Tibial artery (tissue), 4 donors: ENCODE data around the gene LILRB2.

Experiments used
- DNase-seq, 2 donors: peaks; one replicate each; pipeline ENCODE4 v3.0.0-alpha.2; 2019
- H3K27ac ChIP-seq, 2 donors: fragments of 200-600 bp; sonication (generic) in 1 of 2; 1 replicate in 1 of 2; 2 replicates in 1 of 2; pipeline ENCODE4 v1.5.1; 2018 to 2019; ENCODE audit warnings: mild to moderate bottlenecking in 1 of 2
- H3K27me3 ChIP-seq, 2 donors: fragments of 200-600 bp; sonication (generic) in 1 of 2; one replicate each; pipeline versions ENCODE4 v1.5.1 to v1.6.0; 2016 to 2019
- H3K36me3 ChIP-seq, 3 donors: fragments of 200-600 bp; sonication (generic) in 2 of 3; one replicate each; pipeline ENCODE4 v1.5.1; 2016 to 2019; ENCODE audit warnings: mild to moderate bottlenecking in 2 of 3
- H3K4me1 ChIP-seq, 4 donors: fragments of 200-600 bp; sonication (generic) in 2 of 4; 1 replicate in 3 of 4; 2 replicates in 1 of 4; pipeline ENCODE4 v1.5.1; 2016 to 2019
- H3K4me3 ChIP-seq, 2 donors: fragments of 200-600 bp; sonication (generic) in 1 of 2; 1 replicate in 1 of 2; 2 replicates in 1 of 2; pipeline ENCODE4 v1.5.1; 2018 to 2019; ENCODE audit warnings: mild to moderate bottlenecking in 2 of 2
- H3K9me3 ChIP-seq, 3 donors: fragments of 200-600 bp; sonication (generic) in 1 of 3; one replicate each; pipeline ENCODE4 v1.5.1; 2016 to 2019
- CTCF ChIP-seq, 2 experiments: fragments of 200-600 bp in 1 of 2; fragments of 450-650 bp in 1 of 2; IDR thresholded peaks; one replicate each; pipeline ENCODE4 v1.5.1; 2017 to 2019; ENCODE audit warnings: antibody characterized with exemption in 2 of 2, mild to moderate bottlenecking in 1 of 2, moderate library complexity in 1 of 2
- intact Hi-C: fragments of 100-400 bp; cut with DNase I; formaldehyde crosslinking; loops from one replicate; pipeline ENCODE4 v1.15.0; 2023; ENCODE audit warnings: low total_unique reads

LILRB2 gene

GRCh38 chr19:54319892-54320670 is 39.2 kb upstream of the LILRB2 start:
- H3K36me3 ChIP-seq, result no peaks in the 10 kb centered on the region
- no peaks in the 10 kb centered on the region for H3K9me3 ChIP-seq
- no peak overlapping the region for H3K4me3 ChIP-seq
- no peaks in the 10 kb centered on the region for H3K4me1 ChIP-seq
- peaks cover 0 to 14% of the 10 kb centered on the region in 2 donors for H3K27me3 ChIP-seq
- DNase-seq, result peak in 1 of 2 donors; percentile 32
- intact Hi-C loops, result no loop called here
- no peak for TF ChIP-seq CTCF (IDR thresholded peaks at IDR 0.05)
- H3K27ac ChIP-seq, result no peak overlapping the region

GRCh38 chr19:54319049-54319448 is 38.1 kb upstream of the LILRB2 start:
- Histone ChIP-seq H3K36me3 (no peaks in the 10 kb centered on the region), H3K9me3 (no peaks in the 10 kb centered on the region), H3K27ac (no peak overlapping the region), H3K4me3 (no peak overlapping the region), H3K4me1 (no peaks in the 10 kb centered on the region), H3K27me3 (peaks cover 0 to 14% of the 10 kb centered on the region in 2 donors)
- DNase-seq, result peak in 1 of 2 donors; percentile 35
- intact Hi-C loops, result no loop called here
- no peak for TF ChIP-seq CTCF (IDR thresholded peaks at IDR 0.05)

GRCh38 chr19:54317965-54318240 is 37.0 kb upstream of the LILRB2 start:
- DNase-seq, result peak in 1 of 2 donors; percentile 57
- peaks cover 0 to 19% of the 10 kb centered on the region in 2 donors for H3K27me3 ChIP-seq
- H3K27ac ChIP-seq, result no peak overlapping the region
- no peaks in the 10 kb centered on the region for H3K4me1 ChIP-seq
- no peaks in the 10 kb centered on the region for H3K36me3 ChIP-seq
- no peak for TF ChIP-seq CTCF (IDR thresholded peaks at IDR 0.05)
- intact Hi-C loops, result no loop called here
- no peak overlapping the region for H3K4me3 ChIP-seq
- no peaks in the 10 kb centered on the region for H3K9me3 ChIP-seq

- H3K4me1 ChIP-seq, result no peaks in the 10 kb centered on the region
- peaks cover 0 to 21% of the 10 kb centered on the region in 2 donors for H3K27me3 ChIP-seq
- H3K36me3 ChIP-seq, result no peaks in the 10 kb centered on the region
- intact Hi-C loops, result no loop called here
- no peak for TF ChIP-seq CTCF (IDR thresholded peaks at IDR 0.05)
- H3K9me3 ChIP-seq, result no peaks in the 10 kb centered on the region
- peak in 1 of 2 donors; percentile 42 for DNase-seq
- H3K4me3 ChIP-seq, result no peak overlapping the region
- H3K27ac ChIP-seq, result no peak overlapping the region
Measured at GRCh38 chr19:54317108-54317964, 36.4 kb upstream of the LILRB2 start.

GRCh38 chr19:54316746-54317107 is 35.8 kb upstream of the LILRB2 start:
- H3K9me3 ChIP-seq, result no peaks in the 10 kb centered on the region
- no peak overlapping the region for H3K27ac ChIP-seq
- H3K4me3 ChIP-seq, result no peak overlapping the region
- no peaks in the 10 kb centered on the region for H3K36me3 ChIP-seq
- no peaks in the 10 kb centered on the region for H3K4me1 ChIP-seq
- intact Hi-C loops, result no loop called here
- peak in 1 of 2 donors; percentile 41 for DNase-seq
- H3K27me3 ChIP-seq, result peaks cover 0 to 25% of the 10 kb centered on the region in 2 donors
- no peak for TF ChIP-seq CTCF (IDR thresholded peaks at IDR 0.05)
